HG03442 (cell line): ENCODE results near the gene KCNH2.

Experiments used
- ATAC-seq: cut with Tn5 transposase; IDR thresholded peaks from one replicate; pipeline ENCODE4 v1.9.1; 2021; ENCODE audit warnings: mild to moderate bottlenecking, moderate library complexity; ENCODE audit not compliant: unreplicated experiment

KCNH2 gene

GRCh38 chr7:150996376-150997074 lies 18.4 kb upstream of the KCNH2 start:
- no peak for ATAC-seq

- no peak for ATAC-seq
Measured at GRCh38 chr7:150994838-150995510, 16.9 kb upstream of the KCNH2 start.

DNA sequence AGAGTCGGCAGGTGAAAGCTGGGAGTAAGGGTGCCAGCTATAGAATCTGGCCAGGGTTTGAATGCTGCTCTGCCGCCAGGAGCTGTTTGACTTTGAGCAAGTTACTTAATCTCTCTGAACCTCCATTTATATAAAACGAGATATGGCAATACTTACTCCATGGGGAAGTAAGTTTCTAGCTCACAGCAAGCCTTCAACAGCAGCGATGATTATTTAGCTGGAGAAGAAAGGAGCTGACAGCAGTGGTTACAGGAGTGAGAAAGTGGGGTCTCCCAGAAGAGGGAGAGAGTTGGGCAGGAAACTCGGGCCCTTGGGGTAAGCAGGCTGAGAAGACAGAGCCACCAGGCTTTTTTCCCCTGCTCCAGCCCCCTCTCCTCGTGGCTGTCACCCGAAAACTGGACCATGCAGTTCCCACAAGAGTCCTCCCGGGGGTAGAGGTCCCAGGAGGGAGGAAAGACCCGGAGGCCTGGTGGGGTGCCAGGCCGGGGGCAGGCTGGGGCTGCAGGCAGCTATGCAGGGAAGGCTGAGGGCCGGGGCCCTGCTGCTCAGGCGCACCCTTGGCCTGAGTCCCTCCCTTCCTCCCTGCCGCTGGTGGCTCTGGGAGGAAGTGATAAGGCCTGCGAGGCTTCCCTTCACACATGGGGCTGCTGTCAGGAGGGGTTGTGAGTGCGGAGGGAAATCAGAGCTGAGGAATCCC lies 16.2 kb upstream of the KCNH2 start:
- ATAC-seq, result no peak

- no peak for ATAC-seq
Measured at GRCh38 chr7:150993511-150993910, 15.4 kb upstream of the KCNH2 start.

DNA sequence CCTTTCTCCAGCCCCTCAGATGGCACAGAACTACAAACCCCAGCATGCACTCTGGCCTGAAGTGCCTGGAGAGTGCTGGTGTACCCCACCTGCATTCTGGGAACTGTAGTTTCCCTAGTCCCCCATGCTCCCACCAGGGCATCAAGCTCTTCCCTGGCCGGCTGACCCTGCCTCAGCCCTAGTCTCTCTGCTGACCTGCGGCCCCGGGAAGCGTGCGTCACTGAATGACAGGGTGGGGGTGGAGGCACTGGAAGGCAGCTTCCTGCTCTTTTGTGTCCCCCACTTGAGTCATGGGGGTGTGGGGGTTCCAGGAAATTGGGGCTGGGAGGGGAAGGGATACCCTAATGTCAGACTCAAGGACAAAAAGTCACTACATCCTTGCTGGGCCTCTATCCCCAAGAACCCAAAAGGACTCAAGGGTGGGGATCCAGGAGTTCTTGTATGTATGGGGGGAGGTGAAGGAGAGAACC lies 14.7 kb upstream of the KCNH2 start:
- no peak for ATAC-seq

DNA sequence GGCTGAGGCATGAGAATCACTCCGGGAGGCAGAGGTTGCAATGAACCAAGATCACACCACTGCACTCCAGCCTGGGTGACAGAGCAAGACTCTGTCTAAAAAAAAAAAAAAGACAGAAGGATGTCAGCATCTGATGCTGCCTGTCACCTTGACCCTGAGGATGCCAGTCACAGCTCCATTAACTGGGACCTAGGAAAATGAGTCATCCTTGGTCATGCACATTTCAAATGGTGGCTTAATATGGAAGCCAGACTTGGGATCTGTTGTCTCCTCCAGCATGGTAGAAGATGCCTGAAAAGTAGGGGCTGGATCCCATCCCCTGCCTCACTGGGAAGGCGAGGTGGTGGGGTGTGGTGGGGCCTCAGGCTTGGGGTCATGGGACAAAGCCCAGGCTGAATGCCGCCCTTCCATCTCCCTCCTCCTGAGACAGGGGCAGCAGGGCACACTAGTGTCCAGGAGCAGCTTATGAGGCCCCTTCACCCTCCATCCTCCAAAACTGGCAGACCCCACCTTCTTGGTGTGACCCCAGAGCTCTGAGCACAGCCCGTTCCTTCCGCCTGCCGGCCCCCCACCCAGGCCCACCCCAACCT lies 14.0 kb upstream of the KCNH2 start:
- ATAC-seq, result no peak

DNA sequence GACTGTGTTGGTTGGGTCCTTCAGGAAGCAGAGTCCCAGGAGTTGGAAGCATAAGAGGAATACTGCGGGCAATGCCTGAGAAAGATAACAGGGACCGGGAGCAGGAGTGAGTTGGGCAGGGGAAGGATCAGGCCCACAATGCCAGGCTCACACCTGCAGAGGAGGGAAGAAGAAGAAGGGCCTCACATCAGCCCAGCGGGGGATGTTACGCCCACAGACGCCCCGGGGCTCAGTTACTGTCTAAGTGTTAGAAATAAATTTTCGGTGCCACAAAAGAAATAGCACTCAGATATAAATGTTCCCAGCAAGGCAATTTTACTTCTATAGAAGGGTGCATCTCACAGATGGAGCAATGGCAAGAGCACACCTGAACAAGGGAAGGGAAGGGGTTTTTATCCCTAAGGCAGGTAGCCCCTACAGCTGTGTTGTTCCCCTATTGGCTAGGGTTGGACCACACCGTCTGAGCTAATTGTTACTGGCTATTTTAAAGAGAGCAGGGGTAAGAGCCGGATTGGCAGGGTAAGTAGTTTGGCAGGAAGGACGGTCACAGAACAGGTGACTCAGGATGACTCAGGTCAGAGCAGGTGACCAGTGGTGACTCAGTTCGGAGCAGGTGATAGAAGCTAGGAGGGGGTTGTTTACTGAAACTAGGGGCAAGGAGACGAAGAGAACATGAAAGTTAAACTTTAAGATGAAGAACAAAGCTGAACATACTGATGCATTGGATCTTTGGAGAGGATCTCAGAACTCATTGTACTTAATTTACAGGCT lies 12.5 kb upstream of the KCNH2 start, which contains the start of gene NOS3:
Gene NOS3 (plus strand): TSS at position 602 of the 771 bp plus-strand sequence. CDS start 2,787 bp downstream, outside the sequence.
- ATAC-seq, result no peak

DNA sequence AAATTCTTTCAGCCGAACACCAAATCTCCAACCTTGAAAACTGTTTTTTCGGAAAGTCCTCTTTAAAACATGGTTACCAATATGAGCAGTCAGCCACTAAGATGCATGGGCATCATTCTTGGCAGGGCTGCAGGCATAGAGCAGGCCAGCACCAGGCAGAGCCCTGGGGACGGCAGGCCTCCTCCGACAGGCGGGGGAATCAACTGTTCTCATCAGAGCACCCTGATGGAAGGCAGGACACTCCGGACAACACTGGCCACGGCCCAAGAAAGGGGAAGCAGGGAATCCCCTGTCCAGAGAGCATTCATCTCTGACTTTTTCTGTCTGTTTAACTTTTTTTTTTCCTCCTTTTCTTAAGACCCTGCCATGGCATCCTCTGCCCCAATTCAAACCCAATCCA lies 11.3 kb upstream of the KCNH2 start:
- ATAC-seq, result no peak

- no peak for ATAC-seq
Measured at GRCh38 chr7:150988230-150989226, 10.4 kb upstream of the KCNH2 start.

DNA sequence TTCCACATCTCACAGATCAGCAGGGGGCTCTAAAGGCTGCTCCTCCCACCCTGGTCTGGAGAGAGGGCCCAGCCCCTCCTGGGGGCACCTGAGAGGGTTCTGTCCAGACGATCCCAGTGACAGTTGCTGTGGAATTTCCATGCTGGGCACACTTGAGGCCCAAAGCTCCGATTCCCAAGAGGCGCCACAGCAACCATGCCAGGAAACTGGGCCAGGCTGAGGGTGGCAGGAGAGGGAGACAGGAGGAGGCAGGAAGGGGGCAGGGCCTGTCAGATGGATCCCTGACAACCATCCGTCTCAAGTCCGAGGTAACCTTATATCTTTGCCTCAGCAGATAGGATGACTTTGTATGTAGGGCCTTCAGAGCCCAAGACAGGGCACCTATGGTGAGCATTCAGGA lies 8.4 kb upstream of the KCNH2 start:
- no peak for ATAC-seq

GRCh38 chr7:150986099-150986512 lies 8.0 kb upstream of the KCNH2 start:
- peak; percentile 60 for ATAC-seq

DNA sequence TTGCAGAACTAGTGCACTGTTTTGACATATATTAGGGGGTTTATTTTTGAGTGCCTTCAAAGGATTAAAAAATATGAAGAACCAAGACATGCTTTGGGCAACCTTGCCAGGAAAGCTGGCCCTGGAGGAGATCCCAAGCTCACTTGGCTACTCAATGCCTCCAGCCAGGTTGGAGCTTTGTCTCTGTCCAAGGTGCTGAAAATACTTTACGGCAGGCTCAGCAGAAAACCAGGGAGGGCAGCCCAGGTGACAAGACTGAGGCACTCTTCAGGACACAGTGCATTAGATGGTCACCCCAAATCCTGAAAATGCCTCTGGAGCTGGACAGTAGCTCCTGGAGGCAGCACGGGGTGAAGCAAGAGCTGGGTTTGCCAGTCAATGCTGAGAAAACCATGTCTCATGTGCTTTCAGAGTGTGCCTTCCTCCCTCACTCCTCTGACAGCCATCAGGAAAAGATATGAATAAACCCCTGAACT lies 5.8 kb upstream of the KCNH2 start:
- no peak for ATAC-seq

DNA sequence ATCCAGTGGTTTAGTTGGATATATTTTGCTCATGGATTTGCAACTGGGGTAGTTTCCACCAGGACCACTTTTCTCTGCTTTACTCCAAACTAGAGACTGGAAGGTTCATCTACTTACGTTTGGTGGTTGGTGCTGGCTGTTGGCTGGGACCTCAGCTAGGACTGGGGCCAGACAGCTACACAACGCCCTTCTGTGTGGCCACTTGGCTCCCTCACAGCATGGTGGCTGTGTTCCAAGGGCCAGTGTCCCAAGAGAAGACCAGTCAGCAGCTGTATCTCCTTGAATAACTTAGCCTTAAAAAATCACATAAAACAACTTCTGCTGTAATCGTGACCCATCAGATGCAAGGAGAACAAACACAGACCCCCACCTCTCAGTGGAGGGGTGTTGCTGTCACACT lies 4.2 kb upstream of the KCNH2 start:
- ATAC-seq, result no peak

- no peak for ATAC-seq
Measured at GRCh38 chr7:150981644-150982043, 3.5 kb upstream of the KCNH2 start.

DNA sequence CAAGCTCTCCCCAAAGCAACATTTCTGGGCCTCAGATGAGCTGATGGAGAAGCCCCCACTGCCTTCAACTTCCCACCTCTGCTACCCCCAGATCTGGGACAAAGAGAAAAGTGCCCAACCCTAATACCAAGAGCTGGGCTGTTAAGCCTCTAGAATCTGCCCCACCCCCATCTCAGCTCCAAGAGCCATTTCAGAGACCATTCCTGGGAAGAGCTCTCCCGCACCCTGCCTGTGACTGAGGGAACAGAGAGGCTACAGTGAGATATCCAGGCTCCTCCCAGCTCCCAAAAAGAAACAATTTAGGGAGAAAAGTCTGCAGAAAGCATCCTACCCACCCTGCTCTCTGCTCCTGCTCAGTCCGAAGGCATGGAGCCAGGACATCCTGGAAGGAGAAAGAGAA lies 2.5 kb upstream of the KCNH2 start:
- no peak for ATAC-seq

DNA sequence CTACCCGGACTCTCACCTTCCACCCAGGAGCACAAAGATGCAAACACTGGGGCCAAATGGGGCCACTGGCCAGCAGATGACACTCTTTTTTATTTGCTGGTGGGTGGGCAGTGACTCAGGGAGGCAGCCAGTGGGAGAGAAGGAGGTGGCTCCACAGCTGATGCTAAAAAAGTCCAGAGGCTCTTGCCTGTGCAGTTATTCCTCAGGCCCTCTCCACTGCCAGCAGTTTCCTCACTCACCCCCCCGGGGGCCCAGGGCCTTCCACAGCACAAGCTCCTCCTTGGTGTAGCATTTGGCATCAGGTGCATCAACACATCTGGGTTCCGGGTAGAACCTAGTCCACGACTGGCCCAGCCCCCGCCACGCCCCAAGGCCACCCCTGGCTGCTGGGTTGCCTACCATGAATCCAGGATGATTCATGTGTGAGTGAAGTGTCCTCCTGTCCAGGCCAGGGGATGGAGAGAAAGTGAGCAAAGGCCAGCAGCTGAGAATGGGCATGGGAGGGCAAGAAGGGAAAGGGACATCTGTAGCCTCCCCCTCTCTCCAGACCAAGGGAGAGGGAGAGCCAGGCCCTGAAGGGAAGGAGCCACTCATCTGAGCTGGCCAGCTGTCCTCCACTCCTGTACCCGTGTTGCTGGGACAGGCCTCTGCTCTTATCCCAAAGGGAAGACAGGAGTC lies 1.7 kb upstream of the KCNH2 start:
- no peak for ATAC-seq

DNA sequence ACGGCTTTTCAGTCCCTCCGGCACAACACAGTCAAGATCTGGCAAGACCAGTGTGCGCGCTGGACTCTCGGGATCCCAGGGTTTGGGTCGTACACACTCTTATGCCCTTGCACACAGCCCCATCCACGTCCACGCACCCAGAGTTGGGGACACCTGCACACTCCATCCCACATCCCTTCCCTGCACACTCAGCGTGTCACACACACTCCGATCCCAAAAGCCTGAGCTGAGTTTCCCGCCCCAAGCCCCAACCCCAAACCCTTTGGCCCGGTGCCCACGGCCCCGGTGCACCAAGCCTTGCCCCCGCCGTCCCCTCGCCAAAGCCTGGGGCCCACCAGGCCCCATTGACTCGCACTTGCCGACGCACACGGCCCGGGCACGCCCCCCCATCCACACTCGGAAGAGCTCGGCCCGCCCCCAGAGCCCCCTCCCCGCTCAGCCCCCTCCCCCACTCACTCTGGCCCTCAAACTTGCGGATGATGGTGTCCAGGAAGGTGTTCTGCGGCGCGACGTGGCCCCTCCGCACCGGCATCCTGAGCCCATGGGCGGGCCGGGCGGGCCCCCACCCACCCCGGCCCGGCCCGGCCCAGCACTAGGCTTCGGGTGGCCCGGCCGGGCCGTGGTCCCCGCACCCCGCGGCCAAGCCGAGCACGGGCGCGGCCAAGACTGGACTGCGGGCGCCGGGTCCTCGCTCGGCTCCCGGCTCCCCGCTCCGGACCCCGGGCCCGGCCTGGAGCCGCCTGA lies 567 bp downstream of the KCNH2 start:
- no peak for ATAC-seq
